HG02798 (cell line): ENCODE measurements around the gene PRPH.
"Not testable (repeated sequence)": the region's sequence is repeated elsewhere in the genome, so short reads cannot be mapped to it uniquely, and the experiment has no call there.

Source experiments
- ATAC-seq: cut with Tn5 transposase; IDR thresholded peaks from one replicate; pipeline ENCODE4 v1.9.1; 2021; ENCODE audit warnings: mild to moderate bottlenecking; ENCODE audit not compliant: unreplicated experiment, poor library complexity

Gene PRPH

DNA sequence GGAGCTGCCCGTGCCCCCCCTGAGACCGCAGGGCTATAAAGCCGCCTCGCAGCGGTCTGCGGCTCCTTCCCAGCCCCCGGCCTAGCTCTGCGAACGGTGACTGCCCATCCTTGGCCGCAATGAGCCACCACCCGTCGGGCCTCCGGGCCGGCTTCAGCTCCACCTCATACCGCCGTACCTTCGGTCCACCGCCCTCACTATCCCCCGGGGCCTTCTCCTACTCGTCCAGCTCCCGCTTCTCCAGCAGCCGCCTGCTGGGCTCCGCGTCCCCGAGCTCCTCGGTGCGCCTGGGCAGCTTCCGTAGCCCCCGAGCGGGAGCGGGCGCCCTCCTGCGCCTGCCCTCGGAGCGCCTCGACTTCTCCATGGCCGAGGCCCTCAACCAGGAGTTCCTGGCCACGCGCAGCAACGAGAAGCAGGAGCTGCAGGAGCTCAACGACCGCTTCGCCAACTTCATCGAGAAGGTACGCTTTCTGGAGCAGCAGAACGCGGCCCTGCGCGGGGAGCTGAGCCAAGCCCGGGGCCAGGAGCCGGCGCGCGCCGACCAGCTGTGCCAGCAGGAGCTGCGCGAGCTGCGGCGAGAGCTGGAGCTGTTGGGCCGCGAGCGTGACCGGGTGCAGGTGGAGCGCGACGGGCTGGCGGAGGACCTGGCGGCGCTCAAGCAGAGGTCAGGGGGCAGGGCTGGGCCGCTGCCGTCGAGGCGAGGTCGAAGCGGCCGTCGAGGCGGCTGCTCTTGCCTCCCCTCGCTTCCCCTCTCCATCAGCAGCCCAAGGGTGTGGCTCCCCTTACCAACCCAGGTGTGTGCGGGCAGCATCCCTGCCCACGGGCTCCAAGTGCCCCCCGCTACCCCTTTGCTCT, at the start of gene PRPH:
Gene PRPH (plus strand): TSS at position 66 of the 855 bp plus-strand sequence. CDS start 54 bp downstream, at position 120.
- no peak for ATAC-seq

DNA sequence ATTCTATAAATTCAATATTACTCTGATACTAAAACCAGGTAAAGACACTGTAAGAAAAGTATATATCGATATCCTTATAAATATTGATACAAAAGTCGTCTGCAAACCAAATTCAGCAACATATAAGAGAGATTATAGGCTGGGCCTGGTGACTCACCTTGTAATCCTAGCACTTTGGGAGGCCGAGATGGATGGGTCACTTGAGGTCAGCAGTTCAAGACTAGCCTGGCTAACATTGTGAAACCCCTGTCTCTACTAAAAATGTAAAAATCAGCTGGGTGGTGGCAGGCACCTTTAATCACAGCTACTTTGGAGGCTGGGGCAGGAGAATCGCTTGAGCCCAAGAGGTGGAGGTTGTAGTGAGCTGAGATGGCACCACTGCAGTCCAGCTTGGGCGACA, 43.6 kb upstream of the PRPH start:
- ATAC-seq = no peak

DNA sequence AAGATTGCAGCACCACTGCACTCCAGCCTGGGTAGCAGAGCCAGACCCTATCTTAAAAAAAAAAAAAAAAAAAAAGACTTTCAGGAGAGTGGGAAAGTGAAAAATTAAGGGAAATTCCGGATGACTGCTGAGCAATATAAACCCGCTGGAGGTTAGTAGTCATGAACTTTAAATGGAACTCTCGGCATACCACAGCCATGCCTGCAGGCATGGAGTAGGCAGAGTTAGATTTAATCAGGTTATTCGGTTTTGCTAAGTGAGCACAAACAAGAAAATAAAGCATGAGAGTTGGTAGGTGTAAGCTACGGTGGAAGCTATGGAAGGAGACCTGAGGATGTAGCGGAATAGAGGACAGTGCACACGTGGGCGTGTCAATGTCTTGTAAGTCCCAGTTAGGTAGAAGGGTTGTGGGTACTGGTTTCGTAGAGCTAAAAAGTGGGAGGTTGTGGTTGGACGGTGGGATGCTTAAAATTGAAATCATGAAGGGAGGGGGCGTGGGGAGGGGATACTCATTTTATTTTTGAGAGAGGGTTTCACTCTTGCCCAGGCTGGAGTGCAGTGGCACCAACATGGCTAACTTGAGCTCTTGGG, 41.8 kb upstream of the PRPH start:
- ATAC-seq = no peak

DNA sequence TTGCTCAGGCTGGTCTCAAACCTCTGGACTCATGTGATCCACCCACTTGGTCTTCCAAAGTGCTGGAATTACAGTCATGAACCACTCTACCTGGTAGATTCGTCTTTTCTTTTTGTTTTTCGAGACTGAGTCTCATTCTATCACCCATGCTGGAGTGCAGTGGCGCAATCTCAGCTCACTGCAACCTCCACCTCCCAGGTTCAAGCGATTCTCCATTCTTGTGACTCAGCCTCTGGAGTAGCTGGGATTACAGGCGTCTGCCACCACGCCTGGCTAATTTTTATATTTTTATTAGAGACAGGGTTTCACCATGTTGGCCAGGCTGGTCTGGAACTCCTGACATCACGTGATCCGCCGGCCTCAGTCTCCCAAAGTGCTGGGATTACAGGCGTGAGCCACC, 39.5 kb upstream of the PRPH start:
- not testable (repeated sequence) for ATAC-seq

DNA sequence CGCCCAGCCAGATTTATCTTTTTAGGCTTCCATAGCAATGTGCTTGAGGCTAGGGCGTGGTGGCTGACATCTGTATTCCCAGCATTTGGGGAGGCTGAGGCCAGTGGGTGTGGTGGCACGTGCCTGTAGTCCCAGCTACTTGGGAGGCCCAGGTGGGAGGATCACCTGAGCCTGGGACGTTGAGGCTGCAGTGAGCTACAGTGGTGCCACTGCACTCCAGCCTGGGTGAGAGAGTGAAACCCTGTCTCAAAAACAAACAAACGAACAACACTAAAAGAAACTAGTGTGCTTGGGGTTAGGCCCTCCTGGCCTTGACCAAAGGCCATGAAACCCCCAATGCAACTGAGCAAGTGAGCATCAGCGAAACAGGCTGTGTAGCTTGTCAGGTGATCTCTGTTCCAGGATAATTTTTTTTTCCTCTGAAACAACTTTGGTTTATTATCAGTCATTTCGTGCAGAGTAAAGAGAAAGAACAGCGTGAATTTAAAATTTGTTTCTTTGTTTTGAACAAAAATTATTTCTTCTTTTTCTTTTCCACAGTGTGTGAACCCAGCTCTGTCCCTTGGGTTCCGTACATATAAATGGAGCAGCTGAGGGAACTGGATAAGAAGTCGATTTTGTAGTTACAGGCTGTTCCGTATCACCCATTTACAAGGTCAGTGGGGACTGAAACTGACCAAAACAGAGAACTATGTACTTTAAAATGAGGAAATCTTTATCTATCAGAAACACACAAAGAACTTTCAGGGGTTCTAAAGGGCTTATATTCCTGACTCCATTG, 38.9 kb upstream of the PRPH start:
- ATAC-seq = no peak

DNA sequence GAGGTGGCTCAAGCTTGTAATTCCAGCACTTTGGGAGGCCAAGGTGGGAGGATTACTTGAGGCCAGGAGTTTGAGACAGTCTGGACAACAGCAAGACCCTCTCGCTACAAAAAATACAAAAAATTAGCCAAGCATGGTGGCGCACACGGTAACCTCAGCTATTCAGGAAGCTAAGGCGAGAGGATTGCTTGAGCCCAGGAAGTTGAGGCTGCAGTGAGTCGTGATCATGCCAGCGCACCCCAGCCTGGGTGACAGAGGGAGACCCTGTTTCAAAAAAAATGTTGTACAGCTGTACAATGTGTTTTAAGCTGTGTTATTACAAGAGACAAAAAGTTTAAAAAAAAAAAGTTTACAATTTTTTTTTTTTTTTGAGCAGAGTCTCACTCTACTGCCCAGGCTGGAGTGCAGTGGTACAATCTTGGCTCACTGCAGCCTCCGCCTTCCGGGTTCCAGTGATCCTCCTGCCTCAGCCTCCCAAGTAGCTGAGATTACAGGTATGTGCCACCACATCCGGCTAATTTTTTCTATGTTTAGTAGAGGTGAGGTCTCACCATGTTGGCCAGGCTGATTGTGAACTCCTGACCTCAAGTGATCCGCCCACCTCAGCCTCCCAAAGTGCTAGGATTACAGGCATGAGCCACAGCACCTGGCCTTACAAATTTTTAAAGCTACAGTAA, 37.3 kb upstream of the PRPH start:
- not testable (repeated sequence) for ATAC-seq

DNA sequence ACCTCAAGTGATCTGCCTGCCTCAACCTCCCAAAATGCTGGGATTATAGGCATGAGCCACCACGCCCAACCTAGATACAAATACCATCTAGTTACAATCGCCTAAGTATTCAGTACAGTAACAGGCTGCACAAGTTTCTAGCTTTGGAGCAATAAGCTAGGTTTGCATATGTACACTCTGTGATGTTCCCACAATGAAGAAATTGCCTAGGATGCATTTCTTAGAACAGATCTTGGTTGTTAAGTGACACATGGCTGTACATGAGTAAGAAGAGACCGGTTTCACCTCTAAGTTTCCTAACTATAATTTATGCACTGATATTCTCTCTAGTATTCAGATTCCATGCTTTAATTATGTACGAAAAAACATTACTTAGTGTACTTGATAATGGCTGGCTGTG, 35.5 kb upstream of the PRPH start:
- no peak for ATAC-seq

DNA sequence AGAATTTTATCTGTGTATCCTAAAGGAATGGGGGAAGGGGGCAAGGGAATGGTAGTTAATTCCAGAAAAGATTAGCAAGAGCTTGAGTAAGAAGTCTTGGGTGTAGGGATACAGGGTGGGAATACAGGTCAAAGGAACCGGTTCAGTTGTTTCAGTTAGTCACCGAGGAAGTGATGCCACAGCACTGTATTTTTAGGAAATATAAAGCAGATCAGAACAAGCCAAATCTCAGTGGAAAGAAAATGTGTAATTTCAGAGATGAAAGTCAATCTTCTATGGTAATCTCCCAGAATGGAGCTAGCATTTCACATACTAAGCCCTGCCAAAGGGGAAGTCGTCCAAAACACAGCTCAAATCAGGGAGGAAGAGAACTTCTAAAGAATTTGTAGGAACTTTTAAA, 34.8 kb upstream of the PRPH start:
- no peak for ATAC-seq

DNA sequence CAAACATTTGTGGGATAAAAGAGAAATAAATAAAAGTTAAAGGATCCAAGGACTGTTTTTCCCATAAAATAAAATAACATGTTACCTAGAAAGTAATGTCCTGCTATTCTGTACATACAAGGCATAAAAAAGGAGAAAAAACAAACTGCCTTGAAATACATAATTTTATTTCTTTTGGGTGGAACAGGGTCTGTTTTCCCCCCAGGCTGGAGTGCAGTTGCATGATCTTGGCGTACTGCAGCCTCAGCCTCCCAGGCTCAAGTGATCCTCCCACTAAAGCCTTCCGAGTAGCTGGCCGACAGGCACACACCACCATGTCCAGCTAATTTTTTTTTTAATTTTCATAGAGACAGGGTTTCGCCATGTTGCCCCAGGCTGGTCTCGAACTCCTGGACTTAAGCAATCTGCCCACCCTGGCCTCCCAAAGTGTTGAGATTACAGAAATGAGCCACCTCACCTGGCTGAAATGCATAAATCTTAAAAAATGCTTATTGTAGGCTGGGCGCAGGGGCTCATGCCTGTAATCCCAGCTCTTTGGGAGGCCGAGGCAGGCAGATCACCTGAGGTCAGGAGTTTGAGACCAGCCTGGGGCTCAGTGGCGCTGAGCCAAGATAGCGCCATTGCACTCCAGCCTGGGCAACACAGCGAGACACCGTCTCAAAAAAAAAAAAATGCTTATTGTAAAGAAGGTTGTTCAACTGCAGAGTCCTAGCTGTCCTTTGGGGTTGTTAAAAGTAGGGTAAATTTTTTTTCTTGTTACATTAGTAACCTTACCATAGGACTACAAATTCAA, 34.2 kb upstream of the PRPH start:
- no peak for ATAC-seq

DNA sequence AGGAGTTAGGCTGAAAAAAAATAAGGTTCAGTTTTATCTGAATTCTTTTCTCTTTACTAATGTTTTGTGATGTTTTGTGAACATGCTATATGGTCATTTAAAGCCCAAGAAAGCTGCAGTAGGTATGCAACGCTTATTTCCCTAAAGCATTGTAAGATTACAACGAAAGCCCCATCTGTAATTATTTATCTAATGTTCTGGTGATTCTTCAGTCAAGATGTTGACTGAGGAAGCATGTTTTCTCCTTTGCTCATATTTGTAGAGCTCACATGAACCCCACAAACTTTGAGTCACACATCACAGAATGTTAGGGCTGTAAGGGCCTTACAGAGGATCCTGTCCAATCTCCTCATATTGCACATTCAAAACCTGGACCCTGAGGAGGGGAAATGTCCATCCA, 33.2 kb upstream of the PRPH start:
- no peak for ATAC-seq

DNA sequence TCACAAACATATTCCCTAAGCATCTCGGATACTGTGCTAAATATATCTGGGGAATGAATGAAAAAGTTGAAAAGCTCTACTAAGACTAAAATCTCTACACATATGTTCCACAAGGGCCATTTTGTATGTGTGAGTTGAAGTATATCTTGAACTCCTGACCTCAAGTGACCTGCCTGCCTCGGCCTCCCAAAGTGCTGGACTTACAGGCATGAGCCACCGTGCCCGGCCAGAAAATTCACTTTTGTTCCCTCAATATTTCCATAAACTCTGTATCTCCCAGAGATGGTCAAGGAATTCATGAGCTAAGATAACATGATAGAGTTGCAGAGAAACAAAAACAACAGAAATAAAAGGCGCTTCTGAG, 31.6 kb upstream of the PRPH start:
- ATAC-seq = no peak

DNA sequence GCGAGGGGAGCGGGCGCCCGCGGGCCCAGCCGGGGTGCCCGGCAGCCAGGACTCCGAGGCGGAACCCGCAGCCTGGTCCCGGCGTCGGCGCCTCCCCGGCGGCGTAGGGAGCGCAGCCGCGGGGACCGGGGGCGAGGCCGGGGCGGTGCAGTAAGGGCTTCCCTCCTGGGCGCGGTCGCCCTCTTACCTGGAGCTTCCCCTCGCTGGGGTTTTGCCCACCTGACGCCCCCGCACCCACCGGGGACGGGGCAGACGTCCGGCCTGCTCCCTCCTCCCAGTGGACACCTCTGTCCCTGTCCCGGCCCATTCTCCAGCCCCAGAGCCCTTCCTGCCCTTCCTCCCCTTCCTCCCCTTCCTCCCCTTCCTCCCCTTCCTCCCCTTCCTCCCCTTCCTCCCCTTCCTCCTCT, 30.5 kb upstream of the PRPH start:
- peak; percentile 29 for ATAC-seq

DNA sequence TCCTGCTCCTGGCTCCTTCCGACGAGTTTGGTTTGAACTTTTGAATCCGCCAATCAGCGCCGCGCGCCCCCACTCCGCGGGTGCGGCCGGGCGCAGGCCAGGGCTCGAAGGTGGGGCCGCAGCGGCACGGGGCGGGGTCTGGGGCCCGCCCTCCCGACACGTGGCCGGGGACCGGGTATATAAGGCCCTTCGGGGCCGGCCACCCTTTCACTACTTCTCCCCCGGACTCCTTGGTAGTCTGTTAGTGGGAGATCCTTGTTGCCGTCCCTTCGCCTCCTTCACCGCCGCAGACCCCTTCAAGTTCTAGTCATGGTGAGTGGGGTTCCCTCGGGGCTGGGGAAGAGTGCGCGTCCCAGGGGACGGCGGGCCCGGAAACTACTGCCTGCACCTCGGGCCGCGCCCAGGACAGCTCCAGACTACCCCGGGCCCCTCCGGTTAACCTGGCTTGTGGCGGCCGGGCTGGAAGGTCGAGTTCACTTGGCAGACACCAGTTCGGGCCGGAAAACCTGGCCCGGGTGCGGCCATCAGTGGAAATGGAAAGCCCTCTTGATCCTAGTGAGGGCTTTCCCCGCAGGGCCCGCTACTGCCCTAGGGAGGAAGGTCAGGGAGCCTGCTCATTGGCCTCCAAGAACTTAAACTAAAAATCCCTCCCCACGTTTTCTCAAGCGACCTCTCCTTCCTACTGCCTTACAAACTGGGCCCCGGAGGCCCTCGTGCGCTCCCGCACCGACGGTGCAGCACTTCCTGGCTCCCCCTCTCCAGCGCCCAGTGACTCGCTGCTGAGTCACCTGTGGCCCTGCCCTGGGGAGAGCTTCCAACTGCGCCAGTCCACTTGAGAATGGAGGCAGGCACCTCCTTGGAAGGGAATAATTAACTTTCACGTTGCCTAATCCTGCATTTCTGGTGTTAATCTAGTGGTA, 29.8 kb upstream of the PRPH start, which contains the start of gene TUBA1C:
Gene TUBA1C (plus strand): TSS at position 210 of the 920 bp plus-strand sequence. CDS start 100 bp downstream, at position 310.
- peak; percentile 87 for ATAC-seq

DNA sequence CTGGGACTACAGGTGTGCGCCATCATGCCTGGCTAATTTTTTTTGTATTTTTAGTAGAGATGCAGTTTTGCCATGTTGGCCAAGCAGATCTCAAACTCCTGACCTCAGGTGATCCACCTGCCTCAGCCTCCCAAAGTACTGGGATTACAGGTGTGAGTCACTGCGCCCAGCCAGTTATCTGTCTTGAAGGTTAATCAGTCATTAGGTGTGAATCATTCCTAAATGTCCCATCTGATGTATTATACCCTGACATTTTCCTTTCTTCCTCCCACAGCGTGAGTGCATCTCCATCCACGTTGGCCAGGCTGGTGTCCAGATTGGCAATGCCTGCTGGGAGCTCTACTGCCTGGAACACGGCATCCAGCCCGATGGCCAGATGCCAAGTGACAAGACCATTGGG, 25.8 kb upstream of the PRPH start:
- not testable (repeated sequence) for ATAC-seq

DNA sequence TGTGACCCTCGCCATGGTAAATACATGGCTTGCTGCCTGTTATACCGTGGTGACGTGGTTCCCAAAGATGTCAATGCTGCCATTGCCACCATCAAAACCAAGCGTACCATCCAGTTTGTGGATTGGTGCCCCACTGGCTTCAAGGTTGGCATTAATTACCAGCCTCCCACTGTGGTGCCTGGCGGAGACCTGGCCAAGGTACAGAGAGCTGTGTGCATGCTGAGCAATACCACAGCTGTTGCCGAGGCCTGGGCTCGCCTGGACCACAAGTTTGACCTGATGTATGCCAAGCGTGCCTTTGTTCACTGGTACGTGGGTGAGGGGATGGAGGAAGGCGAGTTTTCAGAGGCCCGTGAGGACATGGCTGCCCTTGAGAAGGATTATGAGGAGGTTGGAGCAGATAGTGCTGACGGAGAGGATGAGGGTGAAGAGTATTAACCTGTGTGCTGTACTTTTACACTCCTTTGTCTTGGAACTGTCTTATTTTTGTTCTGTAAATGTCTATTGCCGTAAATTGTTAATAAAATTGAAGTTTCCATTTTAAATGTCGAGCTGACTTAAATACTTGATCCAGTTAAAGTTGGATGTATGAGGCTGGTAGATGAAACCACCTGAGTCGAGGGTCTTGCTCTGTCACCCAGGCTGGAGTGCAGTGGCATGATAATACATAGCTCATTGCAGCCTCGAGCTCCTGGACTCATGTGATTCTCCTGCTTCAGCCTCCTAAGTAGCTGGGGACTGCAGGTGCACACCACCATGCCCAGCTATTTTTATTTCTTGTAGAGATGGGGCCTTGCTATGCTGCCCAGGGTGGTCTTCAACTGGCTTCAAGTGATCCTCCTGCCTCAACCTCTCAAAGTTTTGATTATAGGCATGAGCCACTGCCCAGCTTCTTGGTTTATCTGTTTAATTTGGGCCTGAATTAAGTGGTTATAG, 21.9 kb upstream of the PRPH start:
- no peak for ATAC-seq

DNA sequence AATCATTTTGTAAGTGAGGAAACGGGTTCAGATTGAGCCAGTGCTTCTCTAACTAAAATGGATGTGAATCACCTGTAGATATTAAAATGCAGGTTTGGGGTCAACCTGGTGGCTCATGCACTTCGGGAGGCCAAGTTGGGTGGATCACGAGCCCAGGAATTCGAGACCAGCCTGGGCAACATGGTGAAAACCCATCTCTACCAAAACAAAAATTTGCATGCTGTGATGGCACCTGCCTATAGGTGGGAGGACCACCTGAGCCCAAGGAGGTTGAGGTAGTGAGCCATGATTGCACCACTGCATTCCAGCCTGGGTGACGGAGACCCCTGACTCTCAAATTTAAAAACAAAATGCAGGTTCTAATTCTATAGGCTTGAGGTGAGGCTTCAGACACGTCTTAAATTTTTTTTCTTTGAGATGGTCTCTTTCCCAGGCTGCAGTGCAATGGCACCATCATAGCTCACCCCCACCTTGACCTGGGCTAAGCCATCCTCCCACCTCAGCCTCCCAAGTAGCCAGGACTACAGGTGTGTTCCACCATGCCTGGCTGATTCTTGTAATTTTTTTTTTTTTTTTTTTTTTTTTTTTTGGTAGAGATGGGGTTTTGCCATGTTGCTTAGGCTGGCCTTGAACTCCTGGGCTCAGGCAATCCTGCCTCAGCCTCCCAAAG, 21.1 kb upstream of the PRPH start:
- no peak for ATAC-seq

DNA sequence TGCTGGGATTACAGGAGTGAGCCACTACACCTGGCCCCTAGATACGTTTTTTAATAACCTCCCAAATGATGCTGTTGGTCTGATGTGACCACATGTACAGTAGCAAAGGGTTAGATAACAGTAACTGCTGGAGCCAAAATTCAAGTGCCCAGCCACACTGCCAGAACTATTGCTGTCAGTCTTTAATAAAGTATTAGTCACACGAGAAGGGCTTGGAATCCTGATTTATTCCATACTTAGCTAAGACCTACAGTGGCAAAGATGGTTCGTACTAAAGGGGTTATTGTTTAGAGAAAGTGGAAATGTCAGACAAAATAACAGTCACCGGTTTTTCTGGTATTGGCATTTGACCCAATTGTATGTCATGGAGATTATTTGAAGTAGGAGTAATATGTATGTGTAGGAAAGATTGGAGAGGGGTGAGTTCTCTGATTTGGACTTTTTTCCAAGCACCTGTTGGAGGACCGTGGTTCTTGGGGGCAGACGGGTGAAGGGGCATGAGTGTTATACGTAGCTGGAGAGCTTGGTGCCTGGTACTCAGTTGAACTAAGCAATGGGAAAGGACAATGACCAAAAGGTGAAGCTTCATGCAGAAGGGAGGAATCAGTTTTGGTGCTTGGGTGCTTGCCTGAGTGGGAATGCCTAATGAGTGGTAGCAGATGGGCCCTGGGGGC, 20.4 kb upstream of the PRPH start:
- ATAC-seq = no peak
